PC-9 (cell line): ENCODE measurements around the gene TMOD1.

Experiments used
- CTCF ChIP-seq: fragments of 200-600 bp; sonication (generic); conservative IDR thresholded peaks from 2 replicates; pipeline ENCODE4 v1.6.1; 2017; ENCODE audit warnings: mixed run types, antibody characterized with exemption, mild to moderate bottlenecking, moderate library complexity
- EZH2 ChIP-seq: fragments of 200-600 bp; sonication (generic); IDR thresholded peaks from 2 replicates; pipeline ENCODE4 v1.8.0; 2017; ENCODE audit warnings: antibody characterized with exemption, low read depth

GRCh38 chr9:97591535-97591934, 90.1 kb downstream of the TMOD1 start:
- TF ChIP-seq CTCF (no peak), EZH2 (no peak)
